H1 (cell line): ENCODE results near the gene FBH1. TPM values are rescaled to one million over a fixed set of nuclear protein-coding genes. Genes with fewer than 3 reads are reported as not detected.

Experiments
- CTCF ChIA-PET: fragments of 300-600 bp; sonication (Branson Sonifier 250); formaldehyde crosslinking; loops from one replicate; lab custom pipeline; 2021; ENCODE audit not compliant: partially characterized antibody; lab: Charles Lee
- POLR2A ChIA-PET: fragments of 300-600 bp; sonication (Branson Sonifier 250); formaldehyde crosslinking; loops from one replicate; lab custom pipeline; 2021; ENCODE audit warnings: inconsistent platforms; ENCODE audit not compliant: partially characterized antibody; lab: Charles Lee
- DNase-seq, 2 experiments: peaks; one replicate each; pipeline versions ENCODE4 v3.0.0 to v3.0.0-alpha.2; 2010 to 2022; ENCODE audit warnings: low spot score in 2 of 2, low read depth in 1 of 2, mixed read lengths in 1 of 2
- FAIRE-seq: peaks from 2 replicates; lab custom pipeline; 2011; peaks lifted over from hg19 to GRCh38; lab: Jason Lieb, UNC
- H2AFZ ChIP-seq: 2 replicates; pipeline ENCODE4 v1.8.1; 2012; ENCODE audit warnings: low read length, inconsistent platforms
- H2AK5ac ChIP-seq: 2 replicates; pipeline ENCODE4 v1.6.1; 2013; ENCODE audit warnings: low read depth, low read length
- H2BK120ac ChIP-seq: replicated peaks from 2 replicates; pipeline ENCODE3; 2013; ENCODE audit warnings: low read depth, low read length, inconsistent platforms
- H2BK12ac ChIP-seq: 2 replicates; pipeline ENCODE4 v1.6.1; 2013; ENCODE audit warnings: low read depth, low read length
- H2BK15ac ChIP-seq: 2 replicates; pipeline ENCODE4 v1.6.1; 2013; ENCODE audit warnings: low read length
- H2BK20ac ChIP-seq: 2 replicates; pipeline ENCODE4 v1.6.1; 2013; ENCODE audit warnings: low read length
- H2BK5ac ChIP-seq: 2 replicates; pipeline ENCODE4 v1.6.1; 2013; ENCODE audit warnings: low read depth, low read length
- H3K14ac ChIP-seq: 2 replicates; pipeline ENCODE4 v1.6.1; 2013; ENCODE audit warnings: inconsistent platforms; ENCODE audit not compliant: insufficient read length
- H3K18ac ChIP-seq: 2 replicates; pipeline ENCODE4 v1.6.1; 2013; ENCODE audit warnings: low read length; ENCODE audit errors: extremely low read depth
- H3K23ac ChIP-seq: 2 replicates; pipeline ENCODE4 v1.6.1; 2013; ENCODE audit warnings: inconsistent platforms; ENCODE audit not compliant: insufficient read length
- H3K23me2 ChIP-seq: 2 replicates; pipeline ENCODE4 v1.6.1; 2013; ENCODE audit warnings: low read depth, low read length
- H3K27ac ChIP-seq: 2 replicates; pipeline ENCODE4 v1.6.1; 2011; ENCODE audit warnings: low read depth, low read length, inconsistent platforms
- H3K27me3 ChIP-seq, 4 experiments: replicated peaks in 1 of 4; 1 replicate in 1 of 4; 2 replicates in 3 of 4; pipeline versions ENCODE4 v1.6.1 to v1.8.1; 2011 to 2013; ENCODE audit warnings: low read length in 3 of 4, mild to moderate bottlenecking in 3 of 4, inconsistent platforms in 2 of 4, mixed read lengths in 2 of 4, moderate library complexity in 1 of 4; ENCODE audit not compliant: control insufficient read depth in 3 of 4, insufficient read depth in 3 of 4; ENCODE audit errors: extremely low read depth in 1 of 4
- H3K36me3 ChIP-seq, 4 experiments: 2 replicates each; pipeline versions ENCODE4 v1.6.1 to v1.8.1; 2011 to 2013; ENCODE audit warnings: mild to moderate bottlenecking in 4 of 4, low read length in 3 of 4, moderate library complexity in 2 of 4, control low read depth in 1 of 4, inconsistent platforms in 1 of 4; ENCODE audit not compliant: insufficient read depth in 4 of 4, control insufficient read depth in 2 of 4
- H3K4ac ChIP-seq: replicated peaks from 2 replicates; pipeline ENCODE3; 2013; ENCODE audit warnings: low read length, low read depth, mixed read lengths, inconsistent platforms; ENCODE audit not compliant: insufficient read length
- H3K4me1 ChIP-seq, 4 experiments: replicated peaks in 1 of 4; 1 replicate in 1 of 4; 2 replicates in 3 of 4; pipeline versions ENCODE4 v1.6.1 to v1.8.1; 2011 to 2013; ENCODE audit warnings: low read length in 3 of 4, inconsistent platforms in 2 of 4, mixed read lengths in 1 of 4; ENCODE audit not compliant: insufficient read depth in 4 of 4, control insufficient read depth in 3 of 4
- H3K4me2 ChIP-seq, 2 experiments: 2 replicates each; pipeline versions ENCODE4 v1.6.1 to v1.8.1; 2011 to 2013; ENCODE audit warnings: low read depth in 2 of 2, low read length in 2 of 2, control low read depth in 1 of 2, inconsistent platforms in 1 of 2, mild to moderate bottlenecking in 1 of 2; ENCODE audit not compliant: insufficient read depth in 1 of 2
- H3K4me3 ChIP-seq, 4 experiments: fragments of 200-600, 300-600 bp in 1 of 4; sonication (generic), shearing (Covaris generic), sonication (Bioruptor Twin) in 1 of 4; 2 replicates each; pipeline versions ENCODE4 v1.5.1 to v1.8.1; 2011 to 2016; ENCODE audit warnings: low read length in 4 of 4, low read depth in 3 of 4, control low read depth in 2 of 4, inconsistent platforms in 2 of 4, mild to moderate bottlenecking in 2 of 4, mixed read lengths in 1 of 4, moderate library complexity in 1 of 4; ENCODE audit not compliant: insufficient read depth in 2 of 4; ENCODE audit errors: extremely low read depth in 1 of 4
- H3K56ac ChIP-seq: replicated peaks from 2 replicates; pipeline ENCODE3; 2013; ENCODE audit warnings: low read depth, mild to moderate bottlenecking, mixed read lengths, low read length, inconsistent platforms; ENCODE audit not compliant: insufficient read length
- H3K79me1 ChIP-seq: 2 replicates; pipeline ENCODE4 v1.6.1; 2013; ENCODE audit warnings: low read depth, low read length, control low read depth
- H3K79me2 ChIP-seq, 2 experiments: 2 replicates each; pipeline versions ENCODE4 v1.6.1 to v1.8.1; 2012 to 2013; ENCODE audit warnings: low read length in 2 of 2, mild to moderate bottlenecking in 2 of 2, inconsistent platforms in 1 of 2; ENCODE audit not compliant: insufficient read depth in 2 of 2, control insufficient read depth in 1 of 2
- H3K9ac ChIP-seq, 4 experiments: replicated peaks in 1 of 4; 1 replicate in 1 of 4; 2 replicates in 3 of 4; pipeline versions ENCODE4 v1.6.1 to v1.8.1; 2011 to 2013; ENCODE audit warnings: low read depth in 3 of 4, low read length in 3 of 4, control low read depth in 2 of 4, mild to moderate bottlenecking in 2 of 4, moderate library complexity in 2 of 4, inconsistent platforms in 1 of 4; ENCODE audit errors: extremely low read depth in 1 of 4
- H3K9me3 ChIP-seq, 2 experiments: 2 replicates each; pipeline versions ENCODE4 v1.6.1 to v1.8.1; 2012 to 2013; ENCODE audit warnings: mild to moderate bottlenecking in 2 of 2, moderate library complexity in 2 of 2, control low read depth in 1 of 2, inconsistent platforms in 1 of 2, low read depth in 1 of 2, low read length in 1 of 2, mixed read lengths in 1 of 2; ENCODE audit not compliant: insufficient read depth in 2 of 2
- H4K20me1 ChIP-seq, 2 experiments: replicated peaks in 1 of 2; 2 replicates each; pipeline versions ENCODE3 to v1.8.1; 2011 to 2013; ENCODE audit warnings: inconsistent platforms in 2 of 2, low read length in 2 of 2, mild to moderate bottlenecking in 1 of 2; ENCODE audit not compliant: insufficient read depth in 2 of 2, control insufficient read depth in 1 of 2
- H4K5ac ChIP-seq: 2 replicates; pipeline ENCODE4 v1.6.1; 2013; ENCODE audit warnings: low read length, low read depth, mixed read lengths, inconsistent platforms; ENCODE audit not compliant: insufficient read length
- H4K8ac ChIP-seq: 2 replicates; pipeline ENCODE4 v1.8.0; 2013; ENCODE audit warnings: mild to moderate bottlenecking, moderate library complexity, low read length, inconsistent platforms; ENCODE audit not compliant: insufficient read depth; ENCODE audit errors: extremely low read depth
- H4K91ac ChIP-seq: replicated peaks from 2 replicates; pipeline ENCODE3; 2013; ENCODE audit warnings: low read length, mixed read lengths, inconsistent platforms; ENCODE audit not compliant: insufficient read length
- ASH2L ChIP-seq: fragments of 200-600, 300-600 bp; sonication (generic); IDR thresholded peaks from one replicate; pipeline ENCODE4 v1.7.1; 2017; ENCODE audit warnings: low read length
- CHD1 ChIP-seq: IDR thresholded peaks from 2 replicates; pipeline ENCODE4 v1.6.1; 2012; ENCODE audit warnings: low read depth, low read length, improper control_type of control experiment
- E2F6 ChIP-seq: IDR thresholded peaks from 2 replicates; pipeline ENCODE4 v1.6.1; 2012; ENCODE audit warnings: inconsistent platforms
- EP300 ChIP-seq, 2 experiments: IDR thresholded peaks; 1 replicate in 1 of 2; 2 replicates in 1 of 2; pipeline ENCODE4 v1.6.1; 2011 to 2012; ENCODE audit warnings: low read depth in 2 of 2, low read length in 2 of 2, mild to moderate bottlenecking in 2 of 2, borderline replicate concordance in 1 of 2, inconsistent platforms in 1 of 2, moderate library complexity in 1 of 2
- MAX ChIP-seq: IDR thresholded peaks from 2 replicates; pipeline ENCODE4 v1.6.1; 2012; ENCODE audit warnings: inconsistent platforms
- SIX5 ChIP-seq: IDR thresholded peaks from 2 replicates; pipeline ENCODE4 v1.6.1; 2011; ENCODE audit warnings: mild to moderate bottlenecking, low read depth, low read length
- WGBS, 2 experiments: shearing (Covaris generic) in 1 of 2; methylation state at CpG; one replicate each; pipeline versions ENCODE4 v1.1.6 to v1.1.7; 2013 to 2015; ENCODE audit warnings: low lambda C conversion rate in 2 of 2, mixed read lengths in 2 of 2, inconsistent platforms in 1 of 2, low coverage in 1 of 2, missing lambda C conversion rate in 1 of 2; ENCODE audit not compliant: insufficient replicate concordance in 2 of 2, insufficient coverage in 1 of 2, insufficient read length in 1 of 2; ENCODE audit errors: extremely low coverage in 1 of 2, missing lambda C conversion rate in 1 of 2; 5-methylcytosine and 5-hydroxymethylcytosine counted together
- polyA plus RNA-seq, 7 experiments: library from polyadenylated mRNA; depleted of rRNA in 3 of 7; stranded (reverse) in 5 of 7; unstranded in 2 of 7; fragments of >200 nt in 5 of 7; fragments of 200-250 nt in 2 of 7; gene quantifications; 1 replicate in 5 of 7; 2 replicates in 1 of 7; 4 replicates in 1 of 7; pipeline versions ENCODE4 v1.2.1 to v1.2.3, GENCODE V29; 2011 to 2013; ENCODE audit warnings: missing spikeins in 2 of 7, mixed read lengths in 2 of 7
- total RNA-seq: library from RNA; stranded (reverse); fragmentation: NEBNext Ultra II Directional; extraction: Animal tissue kit (Norgen Biotek cat#: 25700); gene quantifications from 2 replicates; pipeline ENCODE4 v1.2.1, GENCODE V29; 2021
- TF ChIP-seq, protein P1 (sequence below): IDR thresholded peaks from 2 replicates; pipeline ENCODE4 v1.6.1; 2012; ENCODE audit warnings: low read length, inconsistent platforms
- TF ChIP-seq, protein P2 (sequence below): IDR thresholded peaks from 2 replicates; pipeline ENCODE4 v1.6.1; 2011; ENCODE audit warnings: low read depth, mild to moderate bottlenecking, low read length; ENCODE audit not compliant: insufficient read depth

The FBH1 gene
- total and polyA plus RNA-seq, 2 of the 8 experiments (the other 6 are each of a cell fraction or from before 2014, with no cell fraction given): 31.1 to 51.8 TPM

GRCh38 chr10:5968681-5969453, 78.8 kb downstream of the FBH1 start:
- no peak overlapping the region for H3K4me2 ChIP-seq
- no peak overlapping the region for H2AK5ac ChIP-seq
- no peak overlapping the region for H4K5ac ChIP-seq
- ChIA-PET CTCF (no interaction called here), POLR2A (no interaction called here)
- no peak overlapping the region for H3K27ac ChIP-seq
- no peak overlapping the region for H2AFZ ChIP-seq
- no peaks in the 10 kb centered on the region for H3K4me1 ChIP-seq
- no peak overlapping the region for H2BK5ac ChIP-seq
- DNase-seq (peak in 1 of 2 experiments; percentile 38), FAIRE-seq (no peak)
- no peak overlapping the region for H2BK20ac ChIP-seq
- H3K56ac ChIP-seq: no peak overlapping the region
- no peak overlapping the region for H3K14ac ChIP-seq
- no peak overlapping the region for H2BK120ac ChIP-seq
- TF ChIP-seq ASH2L (no peak), SIX5 (no peak), MAX (peak; percentile 60; the same call in 1 of the 2 replicates), EP300 (IDR thresholded peaks at IDR 0.05; ENCODE audit: borderline replicate concordance in 1 of 2, low read depth in 2 of 2, low read length in 2 of 2) (no peak), CHD1 (no peak), E2F6 (peak; percentile 88)
- TF ChIP-seq, protein P1, sequence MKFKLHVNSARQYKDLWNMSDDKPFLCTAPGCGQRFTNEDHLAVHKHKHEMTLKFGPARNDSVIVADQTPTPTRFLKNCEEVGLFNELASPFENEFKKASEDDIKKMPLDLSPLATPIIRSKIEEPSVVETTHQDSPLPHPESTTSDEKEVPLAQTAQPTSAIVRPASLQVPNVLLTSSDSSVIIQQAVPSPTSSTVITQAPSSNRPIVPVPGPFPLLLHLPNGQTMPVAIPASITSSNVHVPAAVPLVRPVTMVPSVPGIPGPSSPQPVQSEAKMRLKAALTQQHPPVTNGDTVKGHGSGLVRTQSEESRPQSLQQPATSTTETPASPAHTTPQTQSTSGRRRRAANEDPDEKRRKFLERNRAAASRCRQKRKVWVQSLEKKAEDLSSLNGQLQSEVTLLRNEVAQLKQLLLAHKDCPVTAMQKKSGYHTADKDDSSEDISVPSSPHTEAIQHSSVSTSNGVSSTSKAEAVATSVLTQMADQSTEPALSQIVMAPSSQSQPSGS: no peak
- TF ChIP-seq, protein P2, sequence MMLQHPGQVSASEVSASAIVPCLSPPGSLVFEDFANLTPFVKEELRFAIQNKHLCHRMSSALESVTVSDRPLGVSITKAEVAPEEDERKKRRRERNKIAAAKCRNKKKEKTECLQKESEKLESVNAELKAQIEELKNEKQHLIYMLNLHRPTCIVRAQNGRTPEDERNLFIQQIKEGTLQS: no peak
- WGBS, 2 experiments: 96% methylated on average over 9 of the region's 9 CpGs; no CpG with 5 or more reads in 1 of the 2 experiments
- no peak overlapping the region for H3K4ac ChIP-seq
- H4K20me1 ChIP-seq: no peaks in the 10 kb centered on the region
- no peaks in the 10 kb centered on the region for H3K9me3 ChIP-seq
- H3K36me3 ChIP-seq: no peaks in the 10 kb centered on the region
- no peak overlapping the region for H4K91ac ChIP-seq
- H3K23me2 ChIP-seq: no peaks in the 10 kb centered on the region
- no peak overlapping the region for H3K4me3 ChIP-seq
- no peak overlapping the region for H4K8ac ChIP-seq
- no peak overlapping the region for H3K23ac ChIP-seq
- H3K18ac ChIP-seq: no peak overlapping the region
- H3K27me3 ChIP-seq: no peaks in the 10 kb centered on the region
- H2BK12ac ChIP-seq: no peak overlapping the region
- H2BK15ac ChIP-seq: 0 out of 2 replicates have a peak overlapping the region, but pooled peaks have one; percentile 40
- H3K9ac ChIP-seq: no peak overlapping the region
- no peaks in the 10 kb centered on the region for H3K79me2 ChIP-seq
- H3K79me1 ChIP-seq: no peaks in the 10 kb centered on the region; the same call in 1 of the 2 replicates
